ENCODE results near the gene OR13C2.
A peak's percentile ranks its signal among the peaks of the same experiment; 100 is the strongest.

The OR13C2 gene

DNA sequence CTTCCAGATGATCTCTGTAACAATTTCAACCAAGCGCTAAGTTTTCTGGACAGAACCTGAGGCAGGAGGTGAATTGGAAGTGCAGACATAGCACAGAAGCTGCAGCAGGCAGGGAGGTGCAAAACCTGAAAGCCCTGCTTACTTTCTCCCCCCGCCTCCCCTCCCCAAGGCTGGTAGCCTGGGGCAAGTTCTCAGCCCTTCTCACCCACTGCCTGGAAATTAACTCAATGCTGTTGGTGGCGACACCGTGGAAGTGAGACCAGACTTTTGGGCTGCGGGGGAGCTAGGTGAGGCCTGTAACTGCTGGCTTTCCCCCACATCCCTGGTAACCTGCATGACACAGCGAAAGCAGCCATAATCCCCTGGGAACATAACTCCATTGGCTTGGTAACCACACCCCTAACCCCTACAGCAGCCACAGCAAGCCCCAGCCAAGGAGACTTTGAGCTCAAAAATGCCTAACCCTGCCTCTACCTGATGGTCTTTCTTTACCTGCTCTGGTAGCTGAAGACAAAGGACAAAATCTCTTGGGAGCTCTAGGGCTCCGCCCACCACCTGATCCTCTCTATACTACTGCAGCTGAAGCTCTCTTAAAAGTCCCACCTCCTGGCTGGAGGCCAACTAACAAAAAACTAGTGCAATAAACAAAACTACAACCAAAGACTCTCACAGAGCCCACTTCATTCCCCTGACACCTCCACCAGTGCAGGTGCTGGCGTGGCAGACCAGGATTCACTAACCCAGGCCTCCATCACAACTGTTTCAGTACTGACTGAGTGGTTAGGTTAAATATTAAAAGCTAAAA, 48.4 kb downstream of the OR13C2 start:
- intact Hi-C loops (cut with DNase I) = no loop called here
- DNase-seq = peak in 1 of 10 donors; percentile 13

DNA sequence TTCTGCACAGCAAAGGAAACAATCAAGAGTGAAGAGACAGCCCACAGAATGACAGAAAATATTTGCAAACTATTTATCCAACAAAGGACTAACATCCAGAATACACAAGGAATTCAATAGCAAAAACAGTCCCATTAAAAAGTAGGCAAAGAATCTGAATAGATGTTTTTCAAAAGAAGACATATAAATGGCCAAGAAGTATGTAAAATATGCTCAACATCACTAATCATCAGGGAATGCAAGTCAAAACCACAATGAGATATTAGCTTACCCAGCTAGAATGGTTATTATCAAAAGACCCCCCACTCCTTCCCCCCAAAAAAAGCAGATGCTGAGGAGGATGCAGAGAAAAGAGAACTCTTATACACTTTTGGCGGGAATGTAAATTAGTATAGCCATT, 49.9 kb downstream of the OR13C2 start:
- intact Hi-C loops (cut with DNase I) = no loop called here
- no peak for DNase-seq

Measured in posterior cingulate gyrus (tissue), 11 donors.